K562 (cell line): ENCODE results near the gene BRICD5.

ENCODE experiments used
- CHD2 ChIP-seq: IDR thresholded peaks from 2 replicates; pipeline ENCODE4 v1.6.1; 2011; ENCODE audit warnings: low read depth, low read length
- ETV6 ChIP-seq, 3 experiments: fragments of 150-350 bp in 1 of 3; sonication (generic) in 1 of 3; formaldehyde crosslinking in 1 of 3; IDR thresholded peaks; 2 replicates each; pipeline versions ENCODE4 v1.6.1 to v1.8.0; 2014 to 2022; ENCODE audit warnings: borderline replicate concordance in 2 of 3, low read depth in 2 of 3, antibody characterized with exemption in 1 of 3, low read length in 1 of 3, mild to moderate bottlenecking in 1 of 3, missing genetic modification reagents in 1 of 3
- HDGF ChIP-seq: fragments of 450-650 bp; IDR thresholded peaks from 2 replicates; pipeline ENCODE4 v1.6.1; 2016
- NEUROD1 ChIP-seq: fragments of 150-350 bp; IDR thresholded peaks from 2 replicates; pipeline ENCODE4 v1.6.1; 2014; ENCODE audit warnings: borderline replicate concordance, low read length, low read depth; ENCODE audit not compliant: partially characterized antibody
- NONO ChIP-seq, 2 experiments: fragments of 200-400 bp in 1 of 2; fragments of 450-650 bp in 1 of 2; formaldehyde crosslinking in 1 of 2; IDR thresholded peaks; 2 replicates each; pipeline ENCODE4 v1.6.1; 2017; ENCODE audit warnings: low read depth in 2 of 2, mild to moderate bottlenecking in 2 of 2, moderate library complexity in 2 of 2, low read length in 1 of 2
- POLR2AphosphoS2 ChIP-seq: IDR thresholded peaks from 2 replicates; pipeline ENCODE4 v1.6.1; 2012; ENCODE audit warnings: low read length, improper control_type of control experiment
- SMARCA4 ChIP-seq: fragments of 450-650 bp; IDR thresholded peaks from 2 replicates; pipeline ENCODE4 v1.6.1; 2016
- ZNF121 ChIP-seq: sonication (generic); formaldehyde crosslinking; conservative IDR thresholded peaks from 2 replicates; pipeline ENCODE4 v1.8.0; 2022; ENCODE audit warnings: missing genetic modification reagents
- ZNF175 ChIP-seq: fragments of 200-800 bp; sonication (Bioruptor generic); IDR thresholded peaks from 2 replicates; pipeline ENCODE4 v1.6.1; 2016; ENCODE audit warnings: low read depth, mild to moderate bottlenecking, missing genetic modification characterization, missing compliant biosample characterization
- ZNF263 ChIP-seq: sonication (generic); formaldehyde crosslinking; IDR thresholded peaks from 2 replicates; pipeline ENCODE4 v1.8.0; 2022; ENCODE audit warnings: mild to moderate bottlenecking, missing genetic modification reagents, borderline replicate concordance
- TF ChIP-seq, protein P1 (sequence below): sonication (generic); formaldehyde crosslinking; IDR thresholded peaks from 2 replicates; pipeline ENCODE4 v1.9.0; 2022; ENCODE audit warnings: mild to moderate bottlenecking, missing genetic modification reagents
- TF ChIP-seq, protein P2 (sequence below), 3 experiments: IDR thresholded peaks in 2 of 3; conservative IDR thresholded peaks in 1 of 3; 2 replicates each; pipeline ENCODE4 v1.5.1; 2011 to 2012; ENCODE audit warnings: low read length in 3 of 3, mild to moderate bottlenecking in 3 of 3, control low read depth in 2 of 3, improper control_type of control experiment in 1 of 3, inconsistent platforms in 1 of 3, low read depth in 1 of 3, mixed read lengths in 1 of 3, moderate library complexity in 1 of 3; ENCODE audit not compliant: insufficient read depth in 2 of 3
- TF ChIP-seq, protein P3 (sequence below): sonication (generic); formaldehyde crosslinking; IDR thresholded peaks from 2 replicates; pipeline ENCODE4 v1.8.1; 2023; ENCODE audit warnings: mild to moderate bottlenecking, missing genetic modification reagents
- TF ChIP-seq, protein P4 (sequence below): IDR thresholded peaks from 2 replicates; pipeline ENCODE4 v1.6.1; 2016; ENCODE audit warnings: missing genetic modification characterization, missing compliant biosample characterization

DNA sequence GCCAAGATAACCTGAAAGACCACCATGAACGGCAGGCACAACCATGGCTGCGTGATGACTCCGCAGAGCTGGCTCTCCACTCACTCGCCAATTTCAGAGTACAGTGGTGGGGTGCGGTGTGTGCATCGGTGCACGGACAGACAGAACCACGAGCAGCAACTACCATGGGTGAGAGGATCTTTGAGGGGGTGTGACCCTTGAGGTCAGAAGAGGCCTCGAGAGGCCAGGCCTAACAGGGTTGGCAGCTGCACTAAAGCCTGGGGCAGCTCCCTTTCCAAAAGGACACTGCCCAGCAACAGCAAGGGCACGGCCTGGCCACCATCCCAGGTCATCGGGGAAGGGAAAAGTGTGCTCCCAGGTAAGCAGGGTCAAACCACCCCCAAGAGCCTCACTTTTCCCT, 42.6 kb upstream of the BRICD5 start:
- TF ChIP-seq ZNF263 (no peak), ZNF121 (CRISPR knock-in tag) (no peak), NONO (IDR thresholded peaks at IDR 0.05; ENCODE audit: low read depth in 2 of 2, low read length in 1 of 2) (no peak), HDGF (no peak), ZNF175 (CRISPR knock-in tag) (no peak), POLR2AphosphoS2 (no peak), SMARCA4 (no peak), ETV6 (IDR thresholded peaks at IDR 0.05; ENCODE audit: borderline replicate concordance in 1 of 2, low read depth in 2 of 2, low read length in 1 of 2) (no peak), ETV6 (CRISPR knock-in tag; IDR thresholded peaks at IDR 0.05; ENCODE audit: borderline replicate concordance) (no peak), CHD2 (no peak), NEUROD1 (no peak)
- TF ChIP-seq, protein P1, sequence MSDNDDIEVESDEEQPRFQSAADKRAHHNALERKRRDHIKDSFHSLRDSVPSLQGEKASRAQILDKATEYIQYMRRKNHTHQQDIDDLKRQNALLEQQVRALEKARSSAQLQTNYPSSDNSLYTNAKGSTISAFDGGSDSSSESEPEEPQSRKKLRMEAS (CRISPR knock-in tag): no peak
- TF ChIP-seq, protein P2, sequence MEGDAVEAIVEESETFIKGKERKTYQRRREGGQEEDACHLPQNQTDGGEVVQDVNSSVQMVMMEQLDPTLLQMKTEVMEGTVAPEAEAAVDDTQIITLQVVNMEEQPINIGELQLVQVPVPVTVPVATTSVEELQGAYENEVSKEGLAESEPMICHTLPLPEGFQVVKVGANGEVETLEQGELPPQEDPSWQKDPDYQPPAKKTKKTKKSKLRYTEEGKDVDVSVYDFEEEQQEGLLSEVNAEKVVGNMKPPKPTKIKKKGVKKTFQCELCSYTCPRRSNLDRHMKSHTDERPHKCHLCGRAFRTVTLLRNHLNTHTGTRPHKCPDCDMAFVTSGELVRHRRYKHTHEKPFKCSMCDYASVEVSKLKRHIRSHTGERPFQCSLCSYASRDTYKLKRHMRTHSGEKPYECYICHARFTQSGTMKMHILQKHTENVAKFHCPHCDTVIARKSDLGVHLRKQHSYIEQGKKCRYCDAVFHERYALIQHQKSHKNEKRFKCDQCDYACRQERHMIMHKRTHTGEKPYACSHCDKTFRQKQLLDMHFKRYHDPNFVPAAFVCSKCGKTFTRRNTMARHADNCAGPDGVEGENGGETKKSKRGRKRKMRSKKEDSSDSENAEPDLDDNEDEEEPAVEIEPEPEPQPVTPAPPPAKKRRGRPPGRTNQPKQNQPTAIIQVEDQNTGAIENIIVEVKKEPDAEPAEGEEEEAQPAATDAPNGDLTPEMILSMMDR (IDR thresholded peaks at IDR 0.05 in 2 of 3, conservative IDR thresholded peaks at IDR 0.05 in 1 of 3; ENCODE audit: insufficient read depth in 2 of 3, low read depth in 1 of 3, low read length in 3 of 3): no peak
- TF ChIP-seq, protein P3, sequence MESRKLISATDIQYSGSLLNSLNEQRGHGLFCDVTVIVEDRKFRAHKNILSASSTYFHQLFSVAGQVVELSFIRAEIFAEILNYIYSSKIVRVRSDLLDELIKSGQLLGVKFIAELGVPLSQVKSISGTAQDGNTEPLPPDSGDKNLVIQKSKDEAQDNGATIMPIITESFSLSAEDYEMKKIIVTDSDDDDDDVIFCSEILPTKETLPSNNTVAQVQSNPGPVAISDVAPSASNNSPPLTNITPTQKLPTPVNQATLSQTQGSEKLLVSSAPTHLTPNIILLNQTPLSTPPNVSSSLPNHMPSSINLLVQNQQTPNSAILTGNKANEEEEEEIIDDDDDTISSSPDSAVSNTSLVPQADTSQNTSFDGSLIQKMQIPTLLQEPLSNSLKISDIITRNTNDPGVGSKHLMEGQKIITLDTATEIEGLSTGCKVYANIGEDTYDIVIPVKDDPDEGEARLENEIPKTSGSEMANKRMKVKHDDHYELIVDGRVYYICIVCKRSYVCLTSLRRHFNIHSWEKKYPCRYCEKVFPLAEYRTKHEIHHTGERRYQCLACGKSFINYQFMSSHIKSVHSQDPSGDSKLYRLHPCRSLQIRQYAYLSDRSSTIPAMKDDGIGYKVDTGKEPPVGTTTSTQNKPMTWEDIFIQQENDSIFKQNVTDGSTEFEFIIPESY (CRISPR knock-in tag): no peak
- TF ChIP-seq, protein P4, sequence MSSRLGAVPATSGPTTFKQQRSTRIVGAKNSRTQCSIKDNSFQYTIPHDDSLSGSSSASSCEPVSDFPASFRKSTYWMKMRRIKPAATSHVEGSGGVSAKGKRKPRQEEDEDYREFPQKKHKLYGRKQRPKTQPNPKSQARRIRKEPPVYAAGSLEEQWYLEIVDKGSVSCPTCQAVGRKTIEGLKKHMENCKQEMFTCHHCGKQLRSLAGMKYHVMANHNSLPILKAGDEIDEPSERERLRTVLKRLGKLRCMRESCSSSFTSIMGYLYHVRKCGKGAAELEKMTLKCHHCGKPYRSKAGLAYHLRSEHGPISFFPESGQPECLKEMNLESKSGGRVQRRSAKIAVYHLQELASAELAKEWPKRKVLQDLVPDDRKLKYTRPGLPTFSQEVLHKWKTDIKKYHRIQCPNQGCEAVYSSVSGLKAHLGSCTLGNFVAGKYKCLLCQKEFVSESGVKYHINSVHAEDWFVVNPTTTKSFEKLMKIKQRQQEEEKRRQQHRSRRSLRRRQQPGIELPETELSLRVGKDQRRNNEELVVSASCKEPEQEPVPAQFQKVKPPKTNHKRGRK: no peak
